ENCODE measurements around the gene MAD2L1BP. TPM values are rescaled to one million over a fixed set of nuclear protein-coding genes. Genes with fewer than 3 reads are reported as not detected.

MAD2L1BP gene
- total RNA-seq, 1 experiment from 2014 or later: 52.0 TPM

DNA sequence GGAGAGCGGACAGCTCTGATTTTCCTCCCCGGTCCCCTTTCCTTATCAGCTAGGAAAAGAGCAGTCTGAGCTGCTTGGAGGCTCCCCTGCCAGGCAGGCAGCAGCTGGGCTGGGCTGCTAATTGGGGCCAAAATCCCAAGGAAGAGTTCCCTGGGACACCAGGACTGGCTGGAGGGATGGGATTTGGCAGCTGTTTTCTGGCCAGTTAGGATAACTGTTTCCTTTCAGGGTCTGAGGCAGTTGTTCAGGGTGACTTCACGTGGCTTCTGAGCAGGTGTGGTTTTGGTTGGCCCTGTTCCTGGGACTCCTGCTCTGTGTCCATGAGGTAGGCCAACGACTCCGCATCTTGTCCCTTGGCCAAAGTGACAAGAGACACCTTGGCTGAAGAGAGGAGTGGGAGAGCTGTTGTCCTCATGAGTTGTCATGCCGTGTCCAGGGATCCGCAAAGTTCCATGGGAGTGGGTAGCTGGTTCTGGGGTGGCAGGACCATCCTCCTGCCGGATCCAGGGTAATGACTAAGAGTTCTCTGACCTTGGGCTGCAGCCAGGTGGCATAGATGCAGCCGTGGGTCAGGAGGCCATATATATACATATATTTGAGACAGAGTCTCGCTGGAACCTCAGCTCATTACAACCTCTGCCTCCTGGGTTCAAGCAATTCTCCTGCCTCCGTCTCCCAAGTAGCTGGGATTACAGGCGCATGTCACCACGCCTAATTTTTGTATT, 30.7 kb downstream of the MAD2L1BP start:
- DNase-seq (ENCODE audit: low spot score): no peak
- TF ChIP-seq EZH2 (IDR thresholded peaks at IDR 0.05; ENCODE audit: borderline replicate concordance, low read depth, low read length, poor library complexity, severe bottlenecking): no peak
- TF ChIP-seq, protein P1, sequence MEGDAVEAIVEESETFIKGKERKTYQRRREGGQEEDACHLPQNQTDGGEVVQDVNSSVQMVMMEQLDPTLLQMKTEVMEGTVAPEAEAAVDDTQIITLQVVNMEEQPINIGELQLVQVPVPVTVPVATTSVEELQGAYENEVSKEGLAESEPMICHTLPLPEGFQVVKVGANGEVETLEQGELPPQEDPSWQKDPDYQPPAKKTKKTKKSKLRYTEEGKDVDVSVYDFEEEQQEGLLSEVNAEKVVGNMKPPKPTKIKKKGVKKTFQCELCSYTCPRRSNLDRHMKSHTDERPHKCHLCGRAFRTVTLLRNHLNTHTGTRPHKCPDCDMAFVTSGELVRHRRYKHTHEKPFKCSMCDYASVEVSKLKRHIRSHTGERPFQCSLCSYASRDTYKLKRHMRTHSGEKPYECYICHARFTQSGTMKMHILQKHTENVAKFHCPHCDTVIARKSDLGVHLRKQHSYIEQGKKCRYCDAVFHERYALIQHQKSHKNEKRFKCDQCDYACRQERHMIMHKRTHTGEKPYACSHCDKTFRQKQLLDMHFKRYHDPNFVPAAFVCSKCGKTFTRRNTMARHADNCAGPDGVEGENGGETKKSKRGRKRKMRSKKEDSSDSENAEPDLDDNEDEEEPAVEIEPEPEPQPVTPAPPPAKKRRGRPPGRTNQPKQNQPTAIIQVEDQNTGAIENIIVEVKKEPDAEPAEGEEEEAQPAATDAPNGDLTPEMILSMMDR (conservative IDR thresholded peaks at IDR 0.05; ENCODE audit: low read depth, low read length): no peak
- H3K27me3 ChIP-seq (replicated peaks; ENCODE audit: insufficient read depth, low read depth, low read length, poor library complexity): no peaks in the 10 kb centered on the region
- no peak overlapping the region for H3K4me3 ChIP-seq (ENCODE audit: low read depth, low read length, poor library complexity, severe bottlenecking)
- H3K36me3 ChIP-seq (ENCODE audit: insufficient read depth, low read length, poor library complexity, severe bottlenecking): peaks cover 5% of the 10 kb centered on the region
- POLR2A ChIA-PET (ENCODE audit: low non-redundant PET): no interaction called here
- BruUV-seq (replicated peaks): no TSS peak
- intact Hi-C loops (cut with micrococcal nuclease; ENCODE audit: unreplicated experiment): loop anchor here (2.0 to 5.0 kb wide), 2 partner anchors 91 to 338 kb away; no protein-coding TSS in a partner anchor
- no peaks in the 10 kb centered on the region for H3K9me3 ChIP-seq (ENCODE audit: low read depth, low read length, poor library complexity, severe bottlenecking)
- H3K27ac ChIP-seq (ENCODE audit: low read depth, low read length, poor library complexity, severe bottlenecking): no peak overlapping the region
- peaks cover 14% of the 10 kb centered on the region for H3K4me1 ChIP-seq (ENCODE audit: insufficient read depth, low read length, poor library complexity, severe bottlenecking)
- CTCF ChIA-PET: interaction anchor here (0.7 to 2.5 kb wide), 3 partner anchors 413 to 417 kb away, joined by 6 to 29 read pairs (median 6); no protein-coding TSS in a partner anchor

DNA sequence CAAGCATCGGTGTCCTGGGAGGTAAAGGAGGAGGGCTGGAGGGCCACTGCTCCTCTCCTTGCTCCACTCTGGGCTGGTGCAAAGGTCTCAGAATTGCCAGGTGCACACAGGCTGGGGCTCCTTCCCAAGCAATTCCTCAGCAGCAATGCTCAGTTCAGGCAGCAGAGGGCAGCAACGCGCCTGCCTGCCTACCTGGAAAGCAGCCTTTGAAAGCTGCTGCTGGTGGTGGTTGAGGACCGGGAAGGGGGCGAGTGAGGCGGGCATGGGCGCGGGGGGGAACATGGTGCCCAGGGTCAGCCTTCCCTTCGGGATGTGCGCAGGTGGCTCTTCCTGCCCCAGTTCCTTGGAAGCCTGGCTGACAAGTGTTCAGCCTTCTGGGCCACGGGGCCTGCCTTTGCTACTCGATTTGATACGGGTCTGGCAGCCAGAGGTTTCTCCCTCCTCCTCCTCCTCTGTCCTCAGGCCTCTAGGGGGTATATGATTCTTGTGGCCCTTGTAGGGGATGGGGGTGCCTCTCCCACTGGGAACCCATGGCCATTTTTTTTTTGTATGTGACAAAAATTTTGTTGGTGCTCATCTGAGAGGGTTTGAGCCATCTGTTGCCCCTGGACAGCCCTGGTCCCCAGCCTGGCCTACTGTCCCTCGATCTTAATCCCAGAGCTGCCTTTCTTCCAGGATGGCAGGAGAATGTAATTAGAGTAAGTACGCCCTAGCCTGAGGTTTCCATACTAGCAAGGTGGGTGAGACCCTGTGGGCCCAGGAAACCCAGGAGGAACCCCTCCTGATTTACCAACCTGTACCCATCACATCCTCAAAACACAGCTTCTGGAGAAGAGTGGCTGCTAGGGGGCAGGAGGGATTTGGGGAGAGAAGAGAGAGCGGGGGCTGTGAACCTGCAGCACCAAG, 31.9 kb downstream of the MAD2L1BP start:
- DNase-seq (ENCODE audit: low spot score): peak; percentile 81
- Histone ChIP-seq H3K36me3 (ENCODE audit: insufficient read depth, low read length, poor library complexity, severe bottlenecking) (peaks cover 15% of the 10 kb centered on the region), H3K4me1 (ENCODE audit: insufficient read depth, low read length, poor library complexity, severe bottlenecking) (peaks cover 14% of the 10 kb centered on the region), H3K27ac (ENCODE audit: low read depth, low read length, poor library complexity, severe bottlenecking) (no peak overlapping the region), H3K27me3 (replicated peaks; ENCODE audit: insufficient read depth, low read depth, low read length, poor library complexity) (no peaks in the 10 kb centered on the region), H3K9me3 (ENCODE audit: low read depth, low read length, poor library complexity, severe bottlenecking) (no peaks in the 10 kb centered on the region), H3K4me3 (ENCODE audit: low read depth, low read length, poor library complexity, severe bottlenecking) (peak overlapping the region; percentile 21)
- ChIA-PET CTCF (interaction anchor here (0.6 to 2.6 kb wide), 9 partner anchors 10 to 1172 kb away, joined by 3 to 29 read pairs (median 3); no protein-coding TSS in a partner anchor), POLR2A (ENCODE audit: low non-redundant PET) (no interaction called here)
- no TSS peak for BruUV-seq (replicated peaks)
- TF ChIP-seq, protein P1 (conservative IDR thresholded peaks at IDR 0.05; ENCODE audit: low read depth, low read length): peak; percentile 96
- no peak for TF ChIP-seq EZH2 (IDR thresholded peaks at IDR 0.05; ENCODE audit: borderline replicate concordance, low read depth, low read length, poor library complexity, severe bottlenecking)
- intact Hi-C loops (cut with micrococcal nuclease; ENCODE audit: unreplicated experiment): loop anchor here (1.0 to 5.0 kb wide), 4 partner anchors 90 to 412 kb away; no protein-coding TSS in a partner anchor
